ENCODE results near the gene IRS1. TPM values are rescaled to one million over a fixed set of nuclear protein-coding genes. Genes with fewer than 3 reads are reported as not detected.

Gene IRS1
- total RNA-seq, 1 donor from 2014 or later, result 10.6 TPM

- ATAC-seq, result no peak
- no peak for TF ChIP-seq CTCF (IDR thresholded peaks at IDR 0.05)
- H3K27ac ChIP-seq, result no peak overlapping the region
- H3K27me3 ChIP-seq, result peaks cover 5% of the 10 kb centered on the region
- no peak for DNase-seq
- peaks cover 18% of the 10 kb centered on the region for H3K4me1 ChIP-seq
- H3K9me3 ChIP-seq, result no peaks in the 10 kb centered on the region
- H3K4me3 ChIP-seq, result no peak overlapping the region
- intact Hi-C loops (cut with DNase I), result loop anchor here (10.0 kb wide), 1 partner anchor 909 kb away; no protein-coding TSS in a partner anchor
- H3K36me3 ChIP-seq, result no peaks in the 10 kb centered on the region
Observed at GRCh38 chr2:226803410-226803809, 3.8 kb upstream of the IRS1 start.

- Histone ChIP-seq H3K27ac (no peak overlapping the region), H3K4me1 (peaks cover 20% of the 10 kb centered on the region), H3K36me3 (no peaks in the 10 kb centered on the region), H3K9me3 (no peaks in the 10 kb centered on the region), H3K27me3 (peaks cover 5% of the 10 kb centered on the region), H3K4me3 (no peak overlapping the region)
- ATAC-seq (peak; percentile 34), DNase-seq (no peak)
- peak; percentile 70 for TF ChIP-seq CTCF (IDR thresholded peaks at IDR 0.05)
- intact Hi-C loops (cut with DNase I), result loop anchor here (10.0 kb wide), 1 partner anchor 908 kb away; no protein-coding TSS in a partner anchor
Observed at GRCh38 chr2:226802573-226802972, 3.0 kb upstream of the IRS1 start.

GRCh38 chr2:226800941-226801784 is 1.5 kb upstream of the IRS1 start:
- no peaks in the 10 kb centered on the region for H3K36me3 ChIP-seq
- peak overlapping the region; percentile 70 for H3K4me3 ChIP-seq
- DNase-seq, result peak; percentile 92
- peaks cover 21% of the 10 kb centered on the region for H3K4me1 ChIP-seq
- TF ChIP-seq CTCF (IDR thresholded peaks at IDR 0.05), result no peak
- intact Hi-C loops (cut with DNase I), result loop anchor here (10.0 kb wide), 1 partner anchor 906 kb away; no protein-coding TSS in a partner anchor
- no peaks in the 10 kb centered on the region for H3K9me3 ChIP-seq
- H3K27ac ChIP-seq, result peak overlapping the region; percentile 77
- ATAC-seq, result peak; percentile 83
- H3K27me3 ChIP-seq, result no peaks in the 10 kb centered on the region

GRCh38 chr2:226799976-226800940 is 638 bp upstream of the IRS1 start:
- intact Hi-C loops (cut with DNase I), result loop anchor here (10.0 kb wide), 2 partner anchors 155 to 905 kb away; no protein-coding TSS in a partner anchor
- Histone ChIP-seq H3K27ac (peak overlapping the region; percentile 77), H3K9me3 (no peaks in the 10 kb centered on the region), H3K4me1 (peaks cover 30% of the 10 kb centered on the region), H3K27me3 (no peaks in the 10 kb centered on the region), H3K36me3 (no peaks in the 10 kb centered on the region), H3K4me3 (peak overlapping the region; percentile 70)
- ATAC-seq (no peak), DNase-seq (no peak)
- peak; percentile 24 for TF ChIP-seq CTCF (IDR thresholded peaks at IDR 0.05)

GRCh38 chr2:226798422-226799210 is 1.0 kb downstream of the IRS1 start:
- ATAC-seq (no peak), DNase-seq (peak; percentile 77)
- peak overlapping the region; percentile 77 for H3K27ac ChIP-seq
- H3K9me3 ChIP-seq, result no peaks in the 10 kb centered on the region
- intact Hi-C loops (cut with DNase I), result loop anchor here (10.0 kb wide), 1 partner anchor 154 kb away; no protein-coding TSS in a partner anchor
- TF ChIP-seq CTCF (IDR thresholded peaks at IDR 0.05), result no peak
- no peaks in the 10 kb centered on the region for H3K36me3 ChIP-seq
- H3K27me3 ChIP-seq, result no peaks in the 10 kb centered on the region
- H3K4me1 ChIP-seq, result peaks cover 31% of the 10 kb centered on the region
- peak overlapping the region; percentile 70 for H3K4me3 ChIP-seq
